GM21526 (cell line): ENCODE results near the gene SPDYE18.
"Not testable (repeated sequence)": the region's sequence is repeated elsewhere in the genome, so short reads cannot be mapped to it uniquely, and the experiment has no call there.

ENCODE experiments used
- ATAC-seq: cut with Tn5 transposase; IDR thresholded peaks from one replicate; pipeline ENCODE4 v1.9.1; 2021; ENCODE audit warnings: moderate library complexity; ENCODE audit not compliant: unreplicated experiment, low FRiP score

The SPDYE18 gene

DNA sequence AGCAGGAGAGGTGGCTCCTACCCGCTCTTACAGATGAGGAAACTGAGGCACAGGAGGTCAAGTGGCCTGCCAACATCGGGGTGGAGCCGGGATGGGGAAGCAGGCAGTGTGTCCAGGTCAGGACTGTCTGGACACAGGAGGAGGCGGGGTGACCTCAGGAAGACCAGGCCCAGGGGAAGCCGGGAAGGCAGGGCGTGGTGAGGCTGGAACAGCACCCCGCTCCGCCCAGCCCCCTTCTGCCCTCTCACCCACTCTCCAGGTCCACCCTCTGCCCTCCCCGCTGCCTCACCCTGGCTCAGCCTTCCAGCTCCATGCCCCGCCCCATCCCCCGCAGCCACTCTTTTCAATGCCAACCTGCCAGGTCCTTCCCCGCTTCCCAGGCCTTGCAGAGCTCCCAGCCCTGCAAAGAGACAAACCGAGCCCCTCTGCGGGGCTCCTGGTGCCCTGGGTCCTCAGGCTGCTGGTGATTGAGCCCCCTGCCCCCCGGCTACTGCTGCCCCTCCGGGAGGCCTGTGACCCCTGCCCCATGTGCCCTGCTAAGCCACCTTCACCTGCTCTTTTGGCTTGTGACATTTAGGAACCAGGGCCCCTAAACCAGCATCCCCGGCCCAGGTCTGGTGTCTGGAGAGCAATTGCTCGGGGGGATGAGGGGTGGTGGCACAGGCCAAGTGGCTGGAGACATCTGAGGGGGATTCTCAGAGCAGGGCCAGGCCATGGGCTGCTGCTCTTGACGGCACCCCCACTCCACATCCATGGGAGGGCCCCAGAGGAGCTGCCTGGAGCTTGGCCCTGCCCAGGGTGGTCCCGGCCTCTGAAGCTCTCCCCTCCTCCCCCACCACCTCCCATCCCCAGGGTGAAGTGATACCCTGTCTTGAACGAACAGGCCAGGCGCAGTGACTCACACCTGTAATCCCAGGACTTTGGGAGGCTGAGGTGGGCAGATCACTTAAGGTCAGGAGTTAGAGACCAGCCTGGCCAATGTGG lies 55.9 kb downstream of the SPDYE18 start:
- ATAC-seq: not testable (repeated sequence)

GRCh38 chr7:77005461-77006057 lies 56.8 kb downstream of the SPDYE18 start:
- ATAC-seq: not testable (repeated sequence)

GRCh38 chr7:77004151-77004550 lies 58.2 kb downstream of the SPDYE18 start:
- not testable (repeated sequence) for ATAC-seq

DNA sequence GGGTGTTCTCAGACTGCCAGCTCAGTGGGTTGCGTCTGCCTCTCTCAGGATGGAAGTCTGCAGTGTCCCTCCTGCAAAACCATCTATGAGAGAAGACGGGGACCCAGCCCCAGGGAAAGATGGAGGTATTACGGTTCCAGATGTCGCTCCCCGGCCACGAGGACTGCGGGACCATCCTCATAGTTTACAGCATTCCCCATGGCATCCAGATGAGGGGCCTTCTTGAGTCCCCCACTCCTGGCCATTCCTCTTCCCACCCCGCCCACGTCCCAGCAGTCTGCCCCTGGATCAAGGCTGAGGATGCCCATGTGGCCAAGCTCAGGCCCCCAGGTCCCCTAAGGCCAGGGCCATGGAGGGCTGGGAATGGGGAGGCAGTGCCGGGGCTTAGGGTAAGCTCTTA lies 59.1 kb downstream of the SPDYE18 start:
- not testable (repeated sequence) for ATAC-seq

GRCh38 chr7:77002678-77003233 lies 59.6 kb downstream of the SPDYE18 start:
- ATAC-seq: not testable (repeated sequence)

DNA sequence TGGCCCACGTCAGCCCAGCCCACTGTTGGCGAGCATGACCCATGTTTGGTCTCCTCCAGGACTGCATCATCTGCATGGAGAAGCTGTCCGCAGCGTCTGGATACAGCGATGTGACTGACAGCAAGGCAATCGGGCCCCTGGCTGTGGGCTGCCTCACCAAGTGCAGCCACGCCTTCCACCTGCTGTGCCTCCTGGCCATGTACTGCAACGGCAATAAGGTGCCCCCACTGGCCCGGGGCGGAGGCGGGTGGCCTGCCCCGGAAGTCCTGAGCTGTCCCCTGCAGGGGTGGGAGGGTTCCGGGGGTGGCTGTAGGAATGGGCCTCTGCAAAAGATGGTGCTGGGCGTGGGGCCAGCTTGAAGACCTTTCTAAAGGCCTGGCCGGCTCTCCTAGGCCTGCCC lies 60.3 kb downstream of the SPDYE18 start:
- not testable (repeated sequence) for ATAC-seq
